Fibroblast of lung (primary cell): ENCODE data around the gene MGAT5. TPM values are rescaled to one million over a fixed set of nuclear protein-coding genes. Genes with fewer than 3 reads are reported as not detected.

Experiments used
- DNase-seq, 2 donors: peaks; one replicate each; pipeline versions ENCODE4 v3.0.0 to v3.0.0-alpha.2; 2010; ENCODE audit warnings: low read depth in 2 of 2
- H2AFZ ChIP-seq: 2 replicates; pipeline ENCODE4 v1.5.1; 2012; ENCODE audit warnings: low read length, control low read depth, inconsistent platforms
- H3K27ac ChIP-seq: 2 replicates; pipeline ENCODE4 v1.5.1; 2011; ENCODE audit warnings: low read length, control low read depth; ENCODE audit not compliant: insufficient read depth
- H3K27me3 ChIP-seq: 2 replicates; pipeline ENCODE4 v1.5.1; 2011; ENCODE audit warnings: mild to moderate bottlenecking, low read length; ENCODE audit not compliant: control insufficient read depth, insufficient read depth
- H3K36me3 ChIP-seq: 2 replicates; pipeline ENCODE4 v1.5.1; 2011; ENCODE audit warnings: low read length; ENCODE audit not compliant: control insufficient read depth, insufficient read depth
- H3K4me1 ChIP-seq: 2 replicates; pipeline ENCODE4 v1.5.1; 2011; ENCODE audit warnings: low read length; ENCODE audit not compliant: control insufficient read depth, insufficient read depth; ENCODE audit errors: extremely low read depth
- H3K4me2 ChIP-seq: 2 replicates; pipeline ENCODE4 v1.5.1; 2011; ENCODE audit warnings: low read length, control low read depth; ENCODE audit not compliant: insufficient read depth; ENCODE audit errors: extremely low read depth
- H3K4me3 ChIP-seq, 4 experiments: fragments of 200-600 bp in 1 of 4; sonication (generic) in 1 of 4; replicated peaks in 1 of 4; 2 replicates each; pipeline ENCODE4 v1.5.1; 2011 to 2016; ENCODE audit warnings: low read length in 4 of 4, low read depth in 3 of 4, mild to moderate bottlenecking in 3 of 4, control low read depth in 2 of 4, inconsistent platforms in 1 of 4, mixed read lengths in 1 of 4; ENCODE audit not compliant: insufficient read depth in 1 of 4; ENCODE audit errors: control extremely low read depth in 1 of 4
- H3K79me2 ChIP-seq: 2 replicates; pipeline ENCODE4 v1.5.1; 2012; ENCODE audit warnings: mild to moderate bottlenecking, low read length, inconsistent platforms; ENCODE audit not compliant: control insufficient read depth, insufficient read depth
- H3K9ac ChIP-seq: 2 replicates; pipeline ENCODE4 v1.5.1; 2011; ENCODE audit warnings: mild to moderate bottlenecking, low read length, control low read depth; ENCODE audit not compliant: insufficient read depth
- H3K9me3 ChIP-seq: 2 replicates; pipeline ENCODE4 v1.5.1; 2012; ENCODE audit warnings: low read depth, low read length; ENCODE audit not compliant: control insufficient read depth, insufficient read depth
- H4K20me1 ChIP-seq: 2 replicates; pipeline ENCODE4 v1.5.1; 2011; ENCODE audit warnings: low read length; ENCODE audit not compliant: control insufficient read depth, insufficient read depth; ENCODE audit errors: extremely low read depth
- CTCF ChIP-seq, 2 donors: IDR thresholded peaks in 1 of 2; conservative IDR thresholded peaks in 1 of 2; 1 replicate in 1 of 2; 2 replicates in 1 of 2; pipeline ENCODE4 v1.5.1; 2011 to 2012; ENCODE audit warnings: low read length in 2 of 2, control low read depth in 1 of 2, inconsistent platforms in 1 of 2, low read depth in 1 of 2, mild to moderate bottlenecking in 1 of 2
- EZH2 ChIP-seq: IDR thresholded peaks from 2 replicates; pipeline ENCODE4 v1.5.1; 2012; ENCODE audit warnings: low read length, control low read depth, mild to moderate bottlenecking; ENCODE audit errors: missing control alignments
- polyA plus RNA-seq, 2 donors: library from polyadenylated mRNA; depleted of rRNA in 1 of 2; stranded (reverse) in 1 of 2; unstranded in 1 of 2; fragments of >200 nt; gene quantifications; 2 replicates each; pipeline ENCODE4 v1.2.1, GENCODE V29; 2011 to 2012; ENCODE audit warnings: missing spikeins in 1 of 2
- total RNA-seq: library from RNA; depleted of rRNA; stranded (reverse); fragments of >200 nt; gene quantifications from 2 replicates; pipeline ENCODE4 v1.2.1, GENCODE V29; 2014

MGAT5 gene
- total and polyA plus RNA-seq, 2 donors (not counting 1 experiment from before 2014, with no cell fraction given), result 270 to 301 TPM

- H3K9me3 ChIP-seq, result no peaks in the 10 kb centered on the region
- TF ChIP-seq CTCF (conservative IDR thresholded peaks at IDR 0.05 in 1 of 2, IDR thresholded peaks at IDR 0.05 in 1 of 2; ENCODE audit: low read depth in 1 of 2, low read length in 2 of 2) (no peak), EZH2 (no peak)
- no peak overlapping the region for H2AFZ ChIP-seq
Observed at GRCh38 chr2:134341476-134341875, 87.6 kb downstream of the MGAT5 start.

GRCh38 chr2:134344954-134345697, 91.3 kb downstream of the MGAT5 start:
- no peaks in the 10 kb centered on the region for H3K9me3 ChIP-seq
- no peak for DNase-seq
- H3K4me1 ChIP-seq, result peaks cover 7% of the 10 kb centered on the region
- no peak overlapping the region for H3K4me3 ChIP-seq
- TF ChIP-seq EZH2 (no peak), CTCF (conservative IDR thresholded peaks at IDR 0.05 in 1 of 2, IDR thresholded peaks at IDR 0.05 in 1 of 2; ENCODE audit: low read depth in 1 of 2, low read length in 2 of 2) (no peak)
- no peak overlapping the region for H3K4me2 ChIP-seq
- H3K9ac ChIP-seq, result no peak overlapping the region
- H3K36me3 ChIP-seq, result peaks cover 4% of the 10 kb centered on the region
- no peak overlapping the region for H2AFZ ChIP-seq
- H3K27me3 ChIP-seq, result no peaks in the 10 kb centered on the region
- H3K79me2 ChIP-seq, result no peaks in the 10 kb centered on the region
- H4K20me1 ChIP-seq, result no peaks in the 10 kb centered on the region
- H3K27ac ChIP-seq, result no peak overlapping the region

More at GRCh38 chr2:134341476-134341875, 87.6 kb downstream of the MGAT5 start:
- H3K4me3 ChIP-seq, result no peak overlapping the region
- DNase-seq, result no peak
- no peak overlapping the region for H3K27ac ChIP-seq
- H3K27me3 ChIP-seq, result no peaks in the 10 kb centered on the region
- no peak overlapping the region for H3K4me2 ChIP-seq
- peaks cover 5% of the 10 kb centered on the region for H3K36me3 ChIP-seq
- no peak overlapping the region for H3K9ac ChIP-seq
- H3K79me2 ChIP-seq, result no peaks in the 10 kb centered on the region
- no peaks in the 10 kb centered on the region for H4K20me1 ChIP-seq
- no peaks in the 10 kb centered on the region for H3K4me1 ChIP-seq

GRCh38 chr2:134346141-134346540, 92.3 kb downstream of the MGAT5 start:
- no peak overlapping the region for H3K27ac ChIP-seq
- no peak overlapping the region for H3K9ac ChIP-seq
- H3K9me3 ChIP-seq, result no peaks in the 10 kb centered on the region
- no peaks in the 10 kb centered on the region for H3K79me2 ChIP-seq
- H3K36me3 ChIP-seq, result peaks cover 4% of the 10 kb centered on the region
- no peak overlapping the region for H3K4me3 ChIP-seq
- no peak overlapping the region for H2AFZ ChIP-seq
- H3K27me3 ChIP-seq, result no peaks in the 10 kb centered on the region
- H4K20me1 ChIP-seq, result no peaks in the 10 kb centered on the region
- peaks cover 7% of the 10 kb centered on the region for H3K4me1 ChIP-seq
- no peak for TF ChIP-seq EZH2
- TF ChIP-seq CTCF (conservative IDR thresholded peaks at IDR 0.05 in 1 of 2, IDR thresholded peaks at IDR 0.05 in 1 of 2; ENCODE audit: low read depth in 1 of 2, low read length in 2 of 2), result no peak
- H3K4me2 ChIP-seq, result no peak overlapping the region
- no peak for DNase-seq
